Activated naive CD4-positive, alpha-beta T cell treated with anti-CD3 and anti-CD28 coated beads, Interleukin-2, amount 50 U/mL, for 24 hours (primary cell): ENCODE data around the gene CIZ1.
"Not testable (repeated sequence)": the region's sequence is repeated elsewhere in the genome, so short reads cannot be mapped to it uniquely, and the experiment has no call there.

Experiments
- H3K27ac Mint-ChIP-seq: one replicate; pipeline ENCODE4 v1.8.0; 2021; ENCODE audit warnings: mild to moderate bottlenecking, mixed read lengths
- H3K27me3 Mint-ChIP-seq: one replicate; pipeline ENCODE4 v1.8.0; 2021; ENCODE audit warnings: mixed read lengths
- H3K36me3 Mint-ChIP-seq: one replicate; pipeline ENCODE4 v1.8.0; 2021; ENCODE audit warnings: mixed read lengths
- H3K4me1 Mint-ChIP-seq: one replicate; pipeline ENCODE4 v1.8.0; 2021; ENCODE audit warnings: mixed read lengths
- H3K4me3 Mint-ChIP-seq: one replicate; pipeline ENCODE4 v1.8.0; 2021; ENCODE audit warnings: mild to moderate bottlenecking, mixed read lengths
- H3K9me3 Mint-ChIP-seq: one replicate; pipeline ENCODE4 v1.8.0; 2021; ENCODE audit warnings: mixed read lengths

The CIZ1 gene

DNA sequence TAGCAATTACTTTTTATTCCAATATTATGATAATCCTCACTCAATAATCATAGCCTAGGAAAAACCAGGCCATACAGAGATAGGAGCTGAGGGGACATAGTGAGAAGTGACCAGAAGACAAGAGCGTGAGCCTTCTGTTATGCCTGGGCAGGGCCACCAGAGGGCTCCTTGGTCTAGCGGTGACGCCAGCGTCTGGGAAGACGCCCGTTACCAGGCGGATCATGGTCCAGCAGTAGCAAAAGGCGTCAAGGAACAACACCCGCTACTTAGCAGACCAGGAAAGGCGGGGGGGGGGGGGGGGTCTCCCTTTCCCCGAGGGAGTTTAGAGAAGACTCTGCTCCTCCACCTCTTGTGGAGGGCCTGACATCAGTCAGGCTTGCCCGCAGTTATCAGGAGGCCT lies 9.9 kb downstream of the CIZ1 start:
- not testable (repeated sequence) for H3K4me3 Mint-ChIP-seq, H3K4me1 Mint-ChIP-seq, H3K36me3 Mint-ChIP-seq, H3K9me3 Mint-ChIP-seq, H3K27ac Mint-ChIP-seq, H3K27me3 Mint-ChIP-seq

GRCh38 chr9:128180447-128180846 lies 10.9 kb downstream of the CIZ1 start:
- H3K27me3 Mint-ChIP-seq: no peaks in the 10 kb centered on the region
- no peak overlapping the region for H3K27ac Mint-ChIP-seq
- no peaks in the 10 kb centered on the region for H3K4me1 Mint-ChIP-seq
- no peak overlapping the region for H3K4me3 Mint-ChIP-seq
- peaks cover 7% of the 10 kb centered on the region for H3K36me3 Mint-ChIP-seq
- H3K9me3 Mint-ChIP-seq: no peaks in the 10 kb centered on the region

GRCh38 chr9:128180001-128180400 lies 11.4 kb downstream of the CIZ1 start:
- H3K27me3 Mint-ChIP-seq: no peaks in the 10 kb centered on the region
- H3K27ac Mint-ChIP-seq: no peak overlapping the region
- no peaks in the 10 kb centered on the region for H3K9me3 Mint-ChIP-seq
- no peaks in the 10 kb centered on the region for H3K4me1 Mint-ChIP-seq
- H3K4me3 Mint-ChIP-seq: no peak overlapping the region
- H3K36me3 Mint-ChIP-seq: peaks cover 7% of the 10 kb centered on the region

GRCh38 chr9:128178806-128179431 lies 12.5 kb downstream of the CIZ1 start:
- Mint-ChIP-seq H3K4me1 (no peaks in the 10 kb centered on the region), H3K27me3 (no peaks in the 10 kb centered on the region)

GRCh38 chr9:128175726-128176125 lies 15.6 kb downstream of the CIZ1 start:
- Mint-ChIP-seq H3K36me3 (peaks cover 4% of the 10 kb centered on the region), H3K27me3 (no peaks in the 10 kb centered on the region), H3K4me3 (no peak overlapping the region), H3K9me3 (no peaks in the 10 kb centered on the region), H3K27ac (no peak overlapping the region), H3K4me1 (no peaks in the 10 kb centered on the region)

More at GRCh38 chr9:128178806-128179431, 12.5 kb downstream of the CIZ1 start:
- Mint-ChIP-seq H3K9me3 (no peaks in the 10 kb centered on the region), H3K36me3 (peaks cover 6% of the 10 kb centered on the region), H3K4me3 (no peak overlapping the region), H3K27ac (no peak overlapping the region)

GRCh38 chr9:128175102-128175563 lies 16.2 kb downstream of the CIZ1 start:
- Mint-ChIP-seq H3K4me3 (no peak overlapping the region), H3K36me3 (peaks cover 2% of the 10 kb centered on the region), H3K4me1 (no peaks in the 10 kb centered on the region), H3K27me3 (no peaks in the 10 kb centered on the region), H3K27ac (no peak overlapping the region), H3K9me3 (no peaks in the 10 kb centered on the region)

- Mint-ChIP-seq H3K4me1 (no peaks in the 10 kb centered on the region), H3K27me3 (no peaks in the 10 kb centered on the region), H3K4me3 (no peak overlapping the region), H3K36me3 (no peaks in the 10 kb centered on the region), H3K9me3 (no peaks in the 10 kb centered on the region), H3K27ac (no peak overlapping the region)
Observed at GRCh38 chr9:128174062-128174461, 17.3 kb downstream of the CIZ1 start.

GRCh38 chr9:128169925-128170324 lies 21.4 kb downstream of the CIZ1 start:
- Mint-ChIP-seq H3K36me3 (peaks cover 7% of the 10 kb centered on the region), H3K27ac (no peak overlapping the region), H3K4me1 (no peaks in the 10 kb centered on the region), H3K4me3 (no peak overlapping the region), H3K9me3 (no peaks in the 10 kb centered on the region), H3K27me3 (no peaks in the 10 kb centered on the region)

- no peaks in the 10 kb centered on the region for H3K4me1 Mint-ChIP-seq
- no peak overlapping the region for H3K4me3 Mint-ChIP-seq
- H3K9me3 Mint-ChIP-seq: no peaks in the 10 kb centered on the region
- peaks cover 7% of the 10 kb centered on the region for H3K36me3 Mint-ChIP-seq
- no peak overlapping the region for H3K27ac Mint-ChIP-seq
- H3K27me3 Mint-ChIP-seq: no peaks in the 10 kb centered on the region
Observed at GRCh38 chr9:128169492-128169891, 21.9 kb downstream of the CIZ1 start.

GRCh38 chr9:128168731-128169308 lies 22.6 kb downstream of the CIZ1 start:
- H3K4me1 Mint-ChIP-seq: no peaks in the 10 kb centered on the region
- no peaks in the 10 kb centered on the region for H3K27me3 Mint-ChIP-seq
- H3K9me3 Mint-ChIP-seq: no peaks in the 10 kb centered on the region
- no peak overlapping the region for H3K27ac Mint-ChIP-seq
- no peak overlapping the region for H3K4me3 Mint-ChIP-seq
- peaks cover 7% of the 10 kb centered on the region for H3K36me3 Mint-ChIP-seq

DNA sequence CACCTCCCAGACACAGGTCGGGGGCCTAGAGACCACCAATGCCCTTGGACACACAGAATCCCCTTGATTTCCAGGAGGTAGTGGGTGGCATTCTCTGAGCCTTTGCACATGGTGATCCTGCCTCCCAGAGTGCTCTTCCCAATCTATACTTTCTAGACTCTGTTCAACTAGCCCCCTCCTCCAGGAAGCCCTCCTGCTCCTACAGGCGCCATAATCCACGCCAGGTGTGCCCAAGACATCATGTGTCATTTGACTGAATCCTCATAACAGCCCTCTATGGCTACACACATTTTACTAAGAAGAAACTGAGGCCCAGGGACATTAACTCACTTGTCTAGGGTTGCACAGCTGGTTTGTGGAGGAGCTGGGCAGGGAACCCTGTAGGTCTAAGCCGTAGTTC lies 24.2 kb downstream of the CIZ1 start:
- no peak overlapping the region for H3K4me3 Mint-ChIP-seq
- peaks cover 8% of the 10 kb centered on the region for H3K36me3 Mint-ChIP-seq
- H3K27me3 Mint-ChIP-seq: no peaks in the 10 kb centered on the region
- H3K9me3 Mint-ChIP-seq: no peaks in the 10 kb centered on the region
- H3K27ac Mint-ChIP-seq: no peak overlapping the region
- H3K4me1 Mint-ChIP-seq: peaks cover 6% of the 10 kb centered on the region

DNA sequence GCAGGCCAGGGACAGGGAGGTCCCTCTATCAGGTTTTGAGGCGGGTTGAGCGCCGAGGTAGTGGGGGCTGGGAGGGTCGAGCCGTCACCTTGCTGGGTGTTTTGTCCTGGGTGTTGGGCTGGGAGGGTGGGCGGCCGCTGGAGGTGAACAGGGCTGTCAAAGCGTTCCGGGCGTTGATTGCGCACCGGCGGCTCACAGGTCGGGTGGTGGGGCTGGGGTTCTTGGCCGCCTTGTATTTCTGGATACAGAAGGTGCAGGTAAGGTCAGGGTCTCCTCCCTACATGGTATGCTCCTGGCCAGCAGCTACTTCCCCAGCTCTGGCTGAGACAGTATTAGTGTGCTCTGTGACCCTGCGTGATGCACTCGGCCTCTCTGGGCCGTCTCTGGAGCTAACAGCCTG lies 25.2 kb downstream of the CIZ1 start:
- no peaks in the 10 kb centered on the region for H3K9me3 Mint-ChIP-seq
- peaks cover 9% of the 10 kb centered on the region for H3K36me3 Mint-ChIP-seq
- no peak overlapping the region for H3K4me3 Mint-ChIP-seq
- H3K4me1 Mint-ChIP-seq: peaks cover 13% of the 10 kb centered on the region
- no peaks in the 10 kb centered on the region for H3K27me3 Mint-ChIP-seq
- H3K27ac Mint-ChIP-seq: no peak overlapping the region

DNA sequence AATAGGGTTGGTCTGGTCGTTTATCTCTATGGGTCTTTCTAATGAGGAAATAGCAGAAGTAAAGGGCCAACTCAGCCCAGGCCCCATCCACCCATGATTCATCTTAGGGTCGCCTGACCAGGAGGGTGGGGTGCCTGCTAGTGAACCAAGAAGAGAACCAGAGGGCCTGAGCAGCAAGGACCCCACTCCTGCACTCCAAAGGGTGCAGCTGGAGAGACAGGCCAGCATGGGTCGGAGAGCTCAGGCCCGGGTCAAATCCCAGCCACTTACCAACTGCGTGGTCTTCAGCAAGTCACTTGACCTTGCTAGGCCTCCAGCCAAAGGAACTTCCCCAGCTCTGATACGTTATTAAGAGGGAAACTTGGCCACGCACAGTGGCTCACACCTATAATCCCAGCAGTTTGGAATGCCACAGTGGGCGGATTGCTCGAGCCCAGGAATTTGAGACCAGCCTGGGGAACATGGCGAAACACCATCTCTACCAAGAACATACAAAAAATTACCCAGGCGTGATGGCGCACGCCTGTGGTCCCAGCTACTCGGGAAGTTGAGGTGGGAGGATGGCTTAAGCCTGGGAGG lies 27.0 kb downstream of the CIZ1 start:
- H3K36me3 Mint-ChIP-seq: peaks cover 9% of the 10 kb centered on the region
- H3K4me3 Mint-ChIP-seq: no peak overlapping the region
- H3K27me3 Mint-ChIP-seq: no peaks in the 10 kb centered on the region

DNA sequence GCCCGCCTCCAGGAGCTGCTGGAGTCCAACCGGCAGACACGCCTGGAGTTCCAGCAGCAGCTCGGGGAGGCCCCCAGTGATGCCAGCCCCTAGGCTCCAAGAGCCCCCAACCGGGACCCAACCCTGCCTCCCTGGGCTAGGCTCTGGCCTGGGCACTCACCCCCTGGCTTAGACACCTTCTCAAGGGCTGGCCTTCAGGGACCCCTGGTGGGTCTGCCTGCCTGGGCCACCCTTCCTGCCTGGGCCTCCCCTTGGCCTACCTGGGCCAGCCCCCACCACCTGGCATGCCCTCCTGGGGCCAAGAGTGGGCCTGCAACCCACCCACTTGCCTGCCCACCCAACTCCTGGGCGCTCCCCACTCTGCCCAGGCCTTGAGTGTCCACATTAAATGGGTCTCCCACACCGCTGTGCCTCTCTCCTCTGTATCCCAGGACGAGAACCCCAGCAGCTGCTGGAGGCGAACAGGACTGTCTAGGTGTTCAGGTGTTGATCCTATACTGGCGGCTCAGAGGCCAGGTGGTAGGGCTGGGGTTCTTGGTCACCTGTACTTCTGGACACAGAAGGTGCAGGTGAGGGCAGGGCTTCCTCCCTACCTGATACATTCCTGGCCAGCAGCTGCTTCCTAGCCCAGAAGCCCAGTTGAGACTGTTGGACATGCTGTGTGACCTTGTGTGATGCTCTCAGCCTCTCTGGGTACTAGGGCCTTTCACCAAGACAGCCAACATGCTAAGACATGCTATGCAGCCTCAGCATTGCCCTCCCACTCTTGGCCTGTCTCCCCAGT lies 27.7 kb downstream of the CIZ1 start:
- Mint-ChIP-seq H3K9me3 (no peaks in the 10 kb centered on the region), H3K36me3 (peaks cover 8% of the 10 kb centered on the region), H3K27me3 (no peaks in the 10 kb centered on the region), H3K4me1 (peaks cover 21% of the 10 kb centered on the region), H3K27ac (no peak overlapping the region), H3K4me3 (no peak overlapping the region)

More for the DNA sequence above, 27.0 kb downstream of the CIZ1 start:
- H3K4me1 Mint-ChIP-seq: peaks cover 18% of the 10 kb centered on the region
- H3K27ac Mint-ChIP-seq: no peak overlapping the region
- H3K9me3 Mint-ChIP-seq: no peaks in the 10 kb centered on the region

GRCh38 chr9:128163027-128163515 lies 28.3 kb downstream of the CIZ1 start:
- Mint-ChIP-seq H3K27ac (no peak overlapping the region), H3K4me3 (no peak overlapping the region), H3K36me3 (peaks cover 5% of the 10 kb centered on the region), H3K4me1 (peaks cover 21% of the 10 kb centered on the region), H3K27me3 (no peaks in the 10 kb centered on the region), H3K9me3 (no peaks in the 10 kb centered on the region)
